ENCODE results near the gene BCL2L1.

Gene BCL2L1

DNA sequence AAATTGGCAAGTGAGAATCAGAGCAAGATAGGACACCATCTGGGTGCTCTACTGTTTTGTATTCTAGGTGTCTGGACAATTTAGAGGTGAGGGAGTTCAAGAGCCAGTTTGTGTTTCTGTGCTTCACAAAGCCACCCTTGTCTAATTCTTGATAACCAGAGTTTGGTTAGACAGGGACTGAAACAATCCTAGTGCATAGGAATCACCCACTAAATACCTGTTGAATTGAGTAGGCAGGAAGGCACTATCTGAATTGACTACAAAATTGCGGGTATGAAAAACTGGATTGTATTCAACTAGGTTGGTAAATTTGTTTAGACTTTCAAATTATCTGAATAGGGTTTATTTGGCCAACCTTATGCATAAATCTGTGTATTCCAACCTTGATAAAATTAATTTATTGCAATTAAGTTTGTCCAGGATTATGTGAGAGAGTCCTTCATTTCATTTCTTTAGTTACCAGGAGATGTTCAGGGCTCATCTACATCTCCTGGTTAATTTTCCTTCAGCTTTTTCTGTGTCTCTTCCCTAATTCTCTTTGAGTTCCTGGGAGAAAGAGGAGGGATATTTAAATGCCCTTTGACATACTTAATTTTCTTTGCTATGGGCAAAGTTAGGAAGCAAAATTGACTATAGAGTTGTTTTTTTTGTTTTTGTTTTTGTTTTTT, 18.1 kb upstream of the BCL2L1 start:
- Histone ChIP-seq H3F3A (ENCODE audit: insufficient read depth, low read length) (no peaks in the 10 kb centered on the region), H3K27me3 (ENCODE audit: insufficient read depth, low read length) (no peaks in the 10 kb centered on the region), H3K36me3 (ENCODE audit: insufficient read depth, low read length) (peaks cover 36% of the 10 kb centered on the region), H3K9me3 (ENCODE audit: low read length) (no peaks in the 10 kb centered on the region), H3K27ac (ENCODE audit: low read depth, low read length, poor library complexity, severe bottlenecking) (peak overlapping the region; percentile 72), H4K20me1 (ENCODE audit: insufficient read depth, low read length) (no peaks in the 10 kb centered on the region), H2AFZ (ENCODE audit: low read length) (no peak overlapping the region), H3K9ac (ENCODE audit: low read length) (peak overlapping the region; percentile 90), H3K4me1 (ENCODE audit: insufficient read depth, low read length, severe bottlenecking) (peaks cover 40% of the 10 kb centered on the region), H3K4me3 (ENCODE audit: low read depth, low read length, poor library complexity, severe bottlenecking) (peak overlapping the region; percentile 85), H3K79me2 (ENCODE audit: insufficient read depth, low read length) (peaks cover 57% of the 10 kb centered on the region), H3K4me2 (ENCODE audit: low read length) (peak overlapping the region; percentile 99), H3K9me2 (ENCODE audit: low read depth, low read length) (no peaks in the 10 kb centered on the region)
- TF ChIP-seq, protein P1, sequence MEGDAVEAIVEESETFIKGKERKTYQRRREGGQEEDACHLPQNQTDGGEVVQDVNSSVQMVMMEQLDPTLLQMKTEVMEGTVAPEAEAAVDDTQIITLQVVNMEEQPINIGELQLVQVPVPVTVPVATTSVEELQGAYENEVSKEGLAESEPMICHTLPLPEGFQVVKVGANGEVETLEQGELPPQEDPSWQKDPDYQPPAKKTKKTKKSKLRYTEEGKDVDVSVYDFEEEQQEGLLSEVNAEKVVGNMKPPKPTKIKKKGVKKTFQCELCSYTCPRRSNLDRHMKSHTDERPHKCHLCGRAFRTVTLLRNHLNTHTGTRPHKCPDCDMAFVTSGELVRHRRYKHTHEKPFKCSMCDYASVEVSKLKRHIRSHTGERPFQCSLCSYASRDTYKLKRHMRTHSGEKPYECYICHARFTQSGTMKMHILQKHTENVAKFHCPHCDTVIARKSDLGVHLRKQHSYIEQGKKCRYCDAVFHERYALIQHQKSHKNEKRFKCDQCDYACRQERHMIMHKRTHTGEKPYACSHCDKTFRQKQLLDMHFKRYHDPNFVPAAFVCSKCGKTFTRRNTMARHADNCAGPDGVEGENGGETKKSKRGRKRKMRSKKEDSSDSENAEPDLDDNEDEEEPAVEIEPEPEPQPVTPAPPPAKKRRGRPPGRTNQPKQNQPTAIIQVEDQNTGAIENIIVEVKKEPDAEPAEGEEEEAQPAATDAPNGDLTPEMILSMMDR (IDR thresholded peaks at IDR 0.05; ENCODE audit: low read length): no peak
- no peak for TF ChIP-seq EZH2 (IDR thresholded peaks at IDR 0.05; ENCODE audit: borderline replicate concordance, low read length)

DNA sequence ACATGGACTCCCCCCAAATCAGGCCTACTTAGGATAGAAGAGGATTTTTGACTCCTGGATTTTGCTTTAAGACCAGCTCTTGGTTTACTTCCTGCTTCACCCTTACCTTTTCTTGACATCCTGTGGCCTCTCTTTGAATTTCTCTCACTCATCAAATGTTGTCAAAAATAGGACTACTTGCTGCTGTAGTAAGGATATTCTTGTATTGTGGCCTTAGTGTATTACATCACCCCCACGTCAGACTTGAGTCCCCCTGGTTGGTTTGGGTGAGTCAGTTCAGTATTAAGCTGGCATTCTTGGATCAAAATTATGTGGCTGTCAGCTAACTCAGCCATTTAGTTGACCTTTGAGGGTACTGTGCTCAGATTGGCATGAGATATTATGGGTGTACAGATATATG, 17.5 kb upstream of the BCL2L1 start:
- peaks cover 30% of the 10 kb centered on the region for H3K36me3 ChIP-seq (ENCODE audit: insufficient read depth, low read length)
- TF ChIP-seq EZH2 (IDR thresholded peaks at IDR 0.05; ENCODE audit: borderline replicate concordance, low read length): no peak
- TF ChIP-seq, protein P1 (IDR thresholded peaks at IDR 0.05; ENCODE audit: low read length): no peak
- no peaks in the 10 kb centered on the region for H3K9me2 ChIP-seq (ENCODE audit: low read depth, low read length)
- H3K4me3 ChIP-seq (ENCODE audit: low read depth, low read length, poor library complexity, severe bottlenecking): peak overlapping the region; percentile 85
- H3K79me2 ChIP-seq (ENCODE audit: insufficient read depth, low read length): peaks cover 53% of the 10 kb centered on the region
- no peaks in the 10 kb centered on the region for H3K9me3 ChIP-seq (ENCODE audit: low read length)
- H3K27ac ChIP-seq (ENCODE audit: low read depth, low read length, poor library complexity, severe bottlenecking): peak overlapping the region; percentile 72
- peak overlapping the region; percentile 99 for H3K4me2 ChIP-seq (ENCODE audit: low read length)
- H2AFZ ChIP-seq (ENCODE audit: low read length): no peak overlapping the region
- H3K4me1 ChIP-seq (ENCODE audit: insufficient read depth, low read length, severe bottlenecking): peaks cover 34% of the 10 kb centered on the region
- no peaks in the 10 kb centered on the region for H3F3A ChIP-seq (ENCODE audit: insufficient read depth, low read length)
- no peaks in the 10 kb centered on the region for H3K27me3 ChIP-seq (ENCODE audit: insufficient read depth, low read length)
- H4K20me1 ChIP-seq (ENCODE audit: insufficient read depth, low read length): no peaks in the 10 kb centered on the region
- peak overlapping the region; percentile 90 for H3K9ac ChIP-seq (ENCODE audit: low read length)

- H3K79me2 ChIP-seq (ENCODE audit: insufficient read depth, low read length): peaks cover 46% of the 10 kb centered on the region
Observed at GRCh38 chr20:31739550-31739977, 16.9 kb upstream of the BCL2L1 start.

More at GRCh38 chr20:31739550-31739977, 16.9 kb upstream of the BCL2L1 start:
- no peaks in the 10 kb centered on the region for H3K9me2 ChIP-seq (ENCODE audit: low read depth, low read length)
- no peak for TF ChIP-seq EZH2 (IDR thresholded peaks at IDR 0.05; ENCODE audit: borderline replicate concordance, low read length)
- TF ChIP-seq, protein P1 (IDR thresholded peaks at IDR 0.05; ENCODE audit: low read length): no peak; the same call in 1 of the 2 replicates
- H3K4me2 ChIP-seq (ENCODE audit: low read length): peak overlapping the region; percentile 99
- H3K9ac ChIP-seq (ENCODE audit: low read length): peak overlapping the region; percentile 90
- H3K4me1 ChIP-seq (ENCODE audit: insufficient read depth, low read length, severe bottlenecking): peaks cover 29% of the 10 kb centered on the region
- no peaks in the 10 kb centered on the region for H3K9me3 ChIP-seq (ENCODE audit: low read length)
- no peaks in the 10 kb centered on the region for H3K27me3 ChIP-seq (ENCODE audit: insufficient read depth, low read length)
- H3K4me3 ChIP-seq (ENCODE audit: low read depth, low read length, poor library complexity, severe bottlenecking): peak overlapping the region; percentile 85
- peak overlapping the region; percentile 72 for H3K27ac ChIP-seq (ENCODE audit: low read depth, low read length, poor library complexity, severe bottlenecking)
- no peaks in the 10 kb centered on the region for H4K20me1 ChIP-seq (ENCODE audit: insufficient read depth, low read length)
- H3K36me3 ChIP-seq (ENCODE audit: insufficient read depth, low read length): peaks cover 23% of the 10 kb centered on the region
- no peak overlapping the region for H2AFZ ChIP-seq (ENCODE audit: low read length)
- H3F3A ChIP-seq (ENCODE audit: insufficient read depth, low read length): no peaks in the 10 kb centered on the region

All from OCI-LY1 (cell line).